ENCODE results near the gene BEND7. TPM values are rescaled to one million over a fixed set of nuclear protein-coding genes. Genes with fewer than 3 reads are reported as not detected.

Gene BEND7
- total and polyA plus RNA-seq, 2 of the 4 experiments (the other 2 are of a cell fraction), result 2.3 to 3.5 TPM

- CTCF ChIA-PET, result interaction anchor here (1.4 kb wide), 1 partner anchor 19 kb away, joined by 3 read pairs; no protein-coding TSS in a partner anchor
- intact Hi-C loops (cut with micrococcal nuclease) (no loop called here), in situ Hi-C loops (cut with MboI; ENCODE audit: low sequenced_read_pairs) (no loop called here), dilution Hi-C loops (cut with HindIII; ENCODE audit: low sequenced_read_pairs, unreplicated experiment) (no loop called here)
- Histone ChIP-seq H3K9me1 (ENCODE audit: insufficient read depth, low read length) (no peaks in the 10 kb centered on the region), H3K4me3 (ENCODE audit: insufficient read depth, low read depth, low read length) (no peak overlapping the region), H3K18ac (ENCODE audit: low read depth, low read length) (no peak overlapping the region), H3K79me1 (ENCODE audit: low read depth in 1 of 2, low read length in 2 of 2) (no peaks in the 10 kb centered on the region), H2AK9ac (replicated peaks; ENCODE audit: low read depth, low read length, poor library complexity) (no peak overlapping the region), H3K14ac (replicated peaks; ENCODE audit: low read depth, low read length) (no peak overlapping the region), H4K8ac (ENCODE audit: low read depth in 2 of 2, low read length in 2 of 2) (no peak overlapping the region), H3K4ac (ENCODE audit: low read depth, low read length) (no peak overlapping the region), H4K5ac (ENCODE audit: low read depth, low read length) (no peak overlapping the region), H3K56ac (ENCODE audit: extremely low read depth, insufficient read depth, low read length) (no peak overlapping the region), H3K9me3 (ENCODE audit: control insufficient read depth, insufficient read depth, low read length) (no peaks in the 10 kb centered on the region; the same call in 1 of the 2 replicates), H4K20me1 (ENCODE audit: insufficient read depth, low read length) (no peaks in the 10 kb centered on the region), H3K27me3 (ENCODE audit: control insufficient read depth, insufficient read depth, low read length) (peaks cover 26% of the 10 kb centered on the region), H3K9ac (ENCODE audit: low read depth, low read length) (no peak overlapping the region), H2BK20ac (ENCODE audit: low read depth, low read length) (no peak overlapping the region), H2BK5ac (ENCODE audit: low read depth, low read length, poor library complexity, severe bottlenecking) (no peak overlapping the region), H3K4me1 (ENCODE audit: control insufficient read depth, insufficient read depth, low read length) (no peaks in the 10 kb centered on the region), H3K27ac (ENCODE audit: insufficient read depth, low read length) (no peak overlapping the region), H3K4me2 (ENCODE audit: low read depth, low read length) (no peak overlapping the region), H3K36me3 (ENCODE audit: control insufficient read depth, insufficient read depth, low read length) (no peaks in the 10 kb centered on the region), H2BK120ac (ENCODE audit: low read depth, low read length) (no peak overlapping the region), H3K23ac (ENCODE audit: low read depth, low read length) (no peak overlapping the region), H2BK15ac (ENCODE audit: low read depth, low read length) (no peak overlapping the region), H2AFZ (replicated peaks; ENCODE audit: low read length, poor library complexity) (no peak overlapping the region), H4K91ac (ENCODE audit: insufficient read depth, low read depth, low read length) (no peak overlapping the region), H2AK5ac (ENCODE audit: low read depth, low read length) (no peak overlapping the region)
- ATAC-seq (ENCODE audit: low read depth), result no peak
- POLR2A ChIA-PET (ENCODE audit: unreplicated experiment), result no interaction called here
- TF ChIP-seq POLR2A (IDR thresholded peaks at IDR 0.05; ENCODE audit: low read depth, low read length) (no peak), RFX5 (IDR thresholded peaks at IDR 0.05; ENCODE audit: low read depth, low read length) (no peak), SMC3 (IDR thresholded peaks at IDR 0.05; ENCODE audit: low read depth, low read length) (no peak)
- TF ChIP-seq, protein P1, sequence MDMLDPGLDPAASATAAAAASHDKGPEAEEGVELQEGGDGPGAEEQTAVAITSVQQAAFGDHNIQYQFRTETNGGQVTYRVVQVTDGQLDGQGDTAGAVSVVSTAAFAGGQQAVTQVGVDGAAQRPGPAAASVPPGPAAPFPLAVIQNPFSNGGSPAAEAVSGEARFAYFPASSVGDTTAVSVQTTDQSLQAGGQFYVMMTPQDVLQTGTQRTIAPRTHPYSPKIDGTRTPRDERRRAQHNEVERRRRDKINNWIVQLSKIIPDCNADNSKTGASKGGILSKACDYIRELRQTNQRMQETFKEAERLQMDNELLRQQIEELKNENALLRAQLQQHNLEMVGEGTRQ (IDR thresholded peaks at IDR 0.05; ENCODE audit: low read depth, low read length), result no peak
- TF ChIP-seq, protein P2, sequence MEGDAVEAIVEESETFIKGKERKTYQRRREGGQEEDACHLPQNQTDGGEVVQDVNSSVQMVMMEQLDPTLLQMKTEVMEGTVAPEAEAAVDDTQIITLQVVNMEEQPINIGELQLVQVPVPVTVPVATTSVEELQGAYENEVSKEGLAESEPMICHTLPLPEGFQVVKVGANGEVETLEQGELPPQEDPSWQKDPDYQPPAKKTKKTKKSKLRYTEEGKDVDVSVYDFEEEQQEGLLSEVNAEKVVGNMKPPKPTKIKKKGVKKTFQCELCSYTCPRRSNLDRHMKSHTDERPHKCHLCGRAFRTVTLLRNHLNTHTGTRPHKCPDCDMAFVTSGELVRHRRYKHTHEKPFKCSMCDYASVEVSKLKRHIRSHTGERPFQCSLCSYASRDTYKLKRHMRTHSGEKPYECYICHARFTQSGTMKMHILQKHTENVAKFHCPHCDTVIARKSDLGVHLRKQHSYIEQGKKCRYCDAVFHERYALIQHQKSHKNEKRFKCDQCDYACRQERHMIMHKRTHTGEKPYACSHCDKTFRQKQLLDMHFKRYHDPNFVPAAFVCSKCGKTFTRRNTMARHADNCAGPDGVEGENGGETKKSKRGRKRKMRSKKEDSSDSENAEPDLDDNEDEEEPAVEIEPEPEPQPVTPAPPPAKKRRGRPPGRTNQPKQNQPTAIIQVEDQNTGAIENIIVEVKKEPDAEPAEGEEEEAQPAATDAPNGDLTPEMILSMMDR (conservative IDR thresholded peaks at IDR 0.05; ENCODE audit: low read depth, low read length), result no peak
- no TSS peak for BruUV-seq (replicated peaks)
- DNase-seq, result no peak
- 80% methylated on average over 5 of the region's 13 CpGs; no CpG with 5 or more reads in 1 of the 2 experiments for WGBS, 2 experiments (ENCODE audit: extremely low coverage in 2 of 2, insufficient read length in 1 of 2)
Measured at GRCh38 chr10:13420532-13421307, 108.1 kb downstream of the BEND7 start.

All from IMR-90 (cell line).